ENCODE data around the gene NMU.
"Not testable (repeated sequence)": the region's sequence is repeated elsewhere in the genome, so short reads cannot be mapped to it uniquely, and the experiment has no call there.

Gene NMU

GRCh38 chr4:55624063-55624462 lies 12.0 kb downstream of the NMU start:
- DNase-seq (ENCODE audit: low read depth), result not testable (repeated sequence)

GRCh38 chr4:55618546-55619143 lies 17.5 kb downstream of the NMU start:
- no peak for DNase-seq (ENCODE audit: low read depth)

- no peak for DNase-seq (ENCODE audit: low read depth)
These were observed 18.4 kb downstream of the NMU start for GRCh38 chr4:55617587-55618197.

- no peak for DNase-seq (ENCODE audit: low read depth)
These were observed 21.1 kb downstream of the NMU start for GRCh38 chr4:55615008-55615407.

- no peak for DNase-seq (ENCODE audit: low read depth)
These were observed 22.5 kb downstream of the NMU start for GRCh38 chr4:55613621-55614020.

GRCh38 chr4:55612341-55612740 lies 23.8 kb downstream of the NMU start:
- DNase-seq (ENCODE audit: low read depth), result no peak

- DNase-seq (ENCODE audit: low read depth), result no peak
These were observed 24.6 kb downstream of the NMU start for GRCh38 chr4:55611358-55612059.

GRCh38 chr4:55610381-55610780 lies 25.7 kb downstream of the NMU start:
- no peak for DNase-seq (ENCODE audit: low read depth)

- DNase-seq (ENCODE audit: low read depth), result no peak
These were observed 26.7 kb downstream of the NMU start for GRCh38 chr4:55609393-55609866.

- DNase-seq (ENCODE audit: low read depth), result no peak
These were observed 27.5 kb downstream of the NMU start for GRCh38 chr4:55608591-55608990.

- no peak for DNase-seq (ENCODE audit: low read depth)
These were observed 31.1 kb downstream of the NMU start for GRCh38 chr4:55604996-55605395.

- DNase-seq (ENCODE audit: low read depth), result no peak
These were observed 35.5 kb downstream of the NMU start for GRCh38 chr4:55600640-55601039.

- DNase-seq (ENCODE audit: low read depth), result no peak
These were observed 37.5 kb downstream of the NMU start for GRCh38 chr4:55598641-55599040.

- DNase-seq (ENCODE audit: low read depth), result no peak
These were observed 44.1 kb downstream of the NMU start, which contains the start of gene PDCL2 for GRCh38 chr4:55592014-55592413. TSS of gene PDCL2 (minus strand) at chr4:55592245. CDS start at chr4:55592109, 136 bp downstream.

GRCh38 chr4:55588160-55588559 lies 47.9 kb downstream of the NMU start:
- no peak for DNase-seq (ENCODE audit: low read depth)

GRCh38 chr4:55582773-55583172 lies 53.3 kb downstream of the NMU start:
- DNase-seq (ENCODE audit: low read depth), result not testable (repeated sequence)

GRCh38 chr4:55578341-55579010 lies 57.6 kb downstream of the NMU start:
- no peak for DNase-seq (ENCODE audit: low read depth)

- no peak for DNase-seq (ENCODE audit: low read depth)
These were observed 60.6 kb downstream of the NMU start for GRCh38 chr4:55575513-55575912.

GRCh38 chr4:55574252-55574651 lies 61.8 kb downstream of the NMU start:
- no peak for DNase-seq (ENCODE audit: low read depth)

GRCh38 chr4:55571806-55572205 lies 64.3 kb downstream of the NMU start:
- DNase-seq (ENCODE audit: low read depth), result no peak

GRCh38 chr4:55568905-55569504 lies 67.1 kb downstream of the NMU start:
- DNase-seq (ENCODE audit: low read depth), result no peak

GRCh38 chr4:55561889-55562288 lies 74.2 kb downstream of the NMU start:
- DNase-seq (ENCODE audit: low read depth), result no peak
